ENCODE data around the gene CEBPA. TPM values are rescaled to one million over a fixed set of nuclear protein-coding genes. Genes with fewer than 3 reads are reported as not detected.
A peak's percentile ranks its signal among the peaks of the same experiment; 100 is the strongest.

Gene CEBPA
- polyA plus RNA-seq, 1 donor (not counting 4 experiments of a cell fraction or from before 2014, with no cell fraction given), result 3.6 TPM

- dilution Hi-C loops (cut with MboI; ENCODE audit: extremely low pct_ligation_motif_present, low sequenced_read_pairs), result no loop called here
- H3K36me3 ChIP-seq (ENCODE audit: control insufficient read depth in 2 of 2, extremely low read depth in 1 of 2, insufficient read depth in 2 of 2, low read length in 2 of 2), result no peaks in the 10 kb centered on the region
These were observed 38.7 kb upstream of the CEBPA start for GRCh38 chr19:33340991-33341390.

GRCh38 chr19:33339016-33339984 is 37.0 kb upstream of the CEBPA start:
- H3K4me2 ChIP-seq (ENCODE audit: control insufficient read depth, extremely low read depth, insufficient read depth, low read depth, low read length), result no peak overlapping the region

More at GRCh38 chr19:33340991-33341390, 38.7 kb upstream of the CEBPA start:
- Histone ChIP-seq H3K27ac (ENCODE audit: control insufficient read depth, insufficient read depth, low read length) (no peak overlapping the region), H3K4me1 (ENCODE audit: control insufficient read depth, extremely low read depth, insufficient read depth, low read length) (peaks cover 6% of the 10 kb centered on the region), H3K4me3 (ENCODE audit: control insufficient read depth in 2 of 3, extremely low read depth in 1 of 3, insufficient read depth in 2 of 3, low read depth in 1 of 3, low read length in 3 of 3) (no peak overlapping the region), H3K9me1 (ENCODE audit: control insufficient read depth, extremely low read depth, insufficient read depth, low read length) (no peaks in the 10 kb centered on the region), H3K9ac (ENCODE audit: control insufficient read depth, extremely low read depth, insufficient read depth, low read length) (no peak overlapping the region), H3K9me3 (ENCODE audit: control insufficient read depth, low read depth, low read length) (no peaks in the 10 kb centered on the region), H3K4me2 (ENCODE audit: control insufficient read depth, extremely low read depth, insufficient read depth, low read depth, low read length) (no peak overlapping the region), H3K79me2 (ENCODE audit: control insufficient read depth, insufficient read depth, low read length) (no peaks in the 10 kb centered on the region), H3K27me3 (ENCODE audit: control insufficient read depth, extremely low read depth, insufficient read depth, low read length) (peaks cover 4% of the 10 kb centered on the region), H4K20me1 (ENCODE audit: control insufficient read depth, extremely low read depth, insufficient read depth, low read length) (no peaks in the 10 kb centered on the region), H2AFZ (ENCODE audit: control insufficient read depth, low read length) (no peak overlapping the region)
- no peak for TF ChIP-seq CTCF (optimal IDR thresholded peaks at IDR 0.05 in 1 of 3, IDR thresholded peaks at IDR 0.05 in 1 of 3, conservative IDR thresholded peaks at IDR 0.05 in 1 of 3; ENCODE audit: extremely low read depth in 1 of 3, insufficient read depth in 2 of 3, low read length in 3 of 3)
- no peak for TF ChIP-seq EZH2 (IDR thresholded peaks at IDR 0.05; ENCODE audit: low read length)
- DNase-seq (ENCODE audit: low read depth, low spot score) (no peak), FAIRE-seq (no peak)

More at GRCh38 chr19:33339016-33339984, 37.0 kb upstream of the CEBPA start:
- H3K9me3 ChIP-seq (ENCODE audit: control insufficient read depth, low read depth, low read length), result no peaks in the 10 kb centered on the region
- no peak for TF ChIP-seq CTCF (optimal IDR thresholded peaks at IDR 0.05 in 1 of 3, IDR thresholded peaks at IDR 0.05 in 1 of 3, conservative IDR thresholded peaks at IDR 0.05 in 1 of 3; ENCODE audit: extremely low read depth in 1 of 3, insufficient read depth in 2 of 3, low read length in 3 of 3)
- TF ChIP-seq EZH2 (IDR thresholded peaks at IDR 0.05; ENCODE audit: low read length), result no peak
- no peak overlapping the region for H3K4me3 ChIP-seq (ENCODE audit: control insufficient read depth in 2 of 3, extremely low read depth in 1 of 3, insufficient read depth in 2 of 3, low read depth in 1 of 3, low read length in 3 of 3)
- dilution Hi-C loops (cut with MboI; ENCODE audit: extremely low pct_ligation_motif_present, low sequenced_read_pairs), result no loop called here
- H3K36me3 ChIP-seq (ENCODE audit: control insufficient read depth in 2 of 2, extremely low read depth in 1 of 2, insufficient read depth in 2 of 2, low read length in 2 of 2), result no peaks in the 10 kb centered on the region
- H3K4me1 ChIP-seq (ENCODE audit: control insufficient read depth, extremely low read depth, insufficient read depth, low read length), result peaks cover 6% of the 10 kb centered on the region
- H3K9ac ChIP-seq (ENCODE audit: control insufficient read depth, extremely low read depth, insufficient read depth, low read length), result no peak overlapping the region
- no peaks in the 10 kb centered on the region for H3K79me2 ChIP-seq (ENCODE audit: control insufficient read depth, insufficient read depth, low read length)
- H2AFZ ChIP-seq (ENCODE audit: control insufficient read depth, low read length), result no peak overlapping the region
- no peak overlapping the region for H3K27ac ChIP-seq (ENCODE audit: control insufficient read depth, insufficient read depth, low read length)
- DNase-seq (ENCODE audit: low read depth, low spot score) (peak; percentile 66), FAIRE-seq (peak; percentile 71)
- H3K27me3 ChIP-seq (ENCODE audit: control insufficient read depth, extremely low read depth, insufficient read depth, low read length), result no peaks in the 10 kb centered on the region
- H3K9me1 ChIP-seq (ENCODE audit: control insufficient read depth, extremely low read depth, insufficient read depth, low read length), result no peaks in the 10 kb centered on the region
- no peaks in the 10 kb centered on the region for H4K20me1 ChIP-seq (ENCODE audit: control insufficient read depth, extremely low read depth, insufficient read depth, low read length)
